Loucy (cell line): ENCODE data around the gene MYCN.

Experiments
- EZH2phosphoT487 ChIP-seq: fragments of 200-600 bp; IDR thresholded peaks from 2 replicates; pipeline ENCODE4 v1.6.1; 2018; ENCODE audit warnings: antibody characterized with exemption, mild to moderate bottlenecking, moderate library complexity, borderline replicate concordance
- TF ChIP-seq, protein P1 (sequence below): fragments of 200-600 bp; sonication (generic); conservative IDR thresholded peaks from 2 replicates; pipeline ENCODE4 v1.5.1; 2014; ENCODE audit warnings: mild to moderate bottlenecking, antibody characterized with exemption, low read length

- TF ChIP-seq, protein P1, sequence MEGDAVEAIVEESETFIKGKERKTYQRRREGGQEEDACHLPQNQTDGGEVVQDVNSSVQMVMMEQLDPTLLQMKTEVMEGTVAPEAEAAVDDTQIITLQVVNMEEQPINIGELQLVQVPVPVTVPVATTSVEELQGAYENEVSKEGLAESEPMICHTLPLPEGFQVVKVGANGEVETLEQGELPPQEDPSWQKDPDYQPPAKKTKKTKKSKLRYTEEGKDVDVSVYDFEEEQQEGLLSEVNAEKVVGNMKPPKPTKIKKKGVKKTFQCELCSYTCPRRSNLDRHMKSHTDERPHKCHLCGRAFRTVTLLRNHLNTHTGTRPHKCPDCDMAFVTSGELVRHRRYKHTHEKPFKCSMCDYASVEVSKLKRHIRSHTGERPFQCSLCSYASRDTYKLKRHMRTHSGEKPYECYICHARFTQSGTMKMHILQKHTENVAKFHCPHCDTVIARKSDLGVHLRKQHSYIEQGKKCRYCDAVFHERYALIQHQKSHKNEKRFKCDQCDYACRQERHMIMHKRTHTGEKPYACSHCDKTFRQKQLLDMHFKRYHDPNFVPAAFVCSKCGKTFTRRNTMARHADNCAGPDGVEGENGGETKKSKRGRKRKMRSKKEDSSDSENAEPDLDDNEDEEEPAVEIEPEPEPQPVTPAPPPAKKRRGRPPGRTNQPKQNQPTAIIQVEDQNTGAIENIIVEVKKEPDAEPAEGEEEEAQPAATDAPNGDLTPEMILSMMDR, result no peak
- TF ChIP-seq EZH2phosphoT487, result no peak
Measured at GRCh38 chr2:15965564-15966019, 25.2 kb downstream of the MYCN start.
